ENCODE results near the gene RPS19.

DNA sequence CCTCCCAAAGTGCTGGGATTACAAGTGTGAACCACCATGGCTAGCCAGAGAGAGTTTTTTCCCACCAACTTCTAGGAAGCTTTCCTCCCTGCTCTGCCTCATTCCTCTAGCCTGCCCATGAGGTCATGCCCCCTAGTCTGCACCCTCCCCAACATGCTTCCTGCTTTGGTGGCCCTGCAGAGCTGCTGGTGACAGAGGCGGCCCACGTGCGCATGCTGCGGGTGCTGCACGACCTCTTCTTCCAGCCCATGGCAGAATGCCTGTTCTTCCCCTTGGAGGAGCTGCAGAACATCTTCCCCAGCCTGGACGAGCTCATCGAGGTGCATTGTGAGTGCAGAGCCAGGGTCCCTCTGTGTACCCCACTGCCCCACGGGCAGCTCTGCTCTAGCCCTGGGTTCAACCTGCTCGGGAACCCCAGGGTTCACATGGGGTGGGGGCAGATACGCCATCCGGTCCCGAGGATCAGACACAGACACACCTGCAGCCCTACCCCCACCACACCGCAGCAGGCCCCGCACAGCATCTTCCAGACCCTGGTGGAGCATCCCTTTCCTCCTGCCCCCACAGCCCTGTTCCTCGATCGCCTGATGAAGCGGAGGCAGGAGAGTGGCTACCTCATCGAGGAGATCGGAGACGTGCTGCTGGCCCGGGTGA is 41.8 kb downstream of the RPS19 start:
- TF ChIP-seq TAF1 (IDR thresholded peaks at IDR 0.05; ENCODE audit: low read depth, low read length), result no peak
- no peak for TF ChIP-seq POLR2A (IDR thresholded peaks at IDR 0.05; ENCODE audit: low read depth, low read length)

All from GM12891 (cell line).